AG10803 (cell line): ENCODE results near the gene SP110.

Experiments
- DNase-seq: peaks from one replicate; pipeline ENCODE4 v3.0.0; 2010; ENCODE audit warnings: low read depth
- H3K4me3 ChIP-seq: 2 replicates; pipeline ENCODE4 v1.5.1; 2011; ENCODE audit warnings: mild to moderate bottlenecking, low read length, control low read depth
- CTCF ChIP-seq: conservative IDR thresholded peaks from 2 replicates; pipeline ENCODE4 v1.5.1; 2011; ENCODE audit warnings: mild to moderate bottlenecking, low read length, control low read depth, inconsistent platforms

Gene SP110

GRCh38 chr2:230144355-230144754 is 75.4 kb downstream of the SP110 start:
- no peak for TF ChIP-seq CTCF
- DNase-seq = no peak

GRCh38 chr2:230140667-230141066 is 79.1 kb downstream of the SP110 start:
- H3K4me3 ChIP-seq = no peak overlapping the region
- no peak for DNase-seq
- TF ChIP-seq CTCF = no peak

More at GRCh38 chr2:230144355-230144754, 75.4 kb downstream of the SP110 start:
- H3K4me3 ChIP-seq = no peak overlapping the region

- no peak for TF ChIP-seq CTCF
- no peak for DNase-seq
- no peak overlapping the region for H3K4me3 ChIP-seq
These were observed 81.8 kb downstream of the SP110 start for GRCh38 chr2:230137902-230138539.

GRCh38 chr2:230135130-230135525 is 84.7 kb downstream of the SP110 start:
- DNase-seq = no peak
- no peak overlapping the region for H3K4me3 ChIP-seq
- TF ChIP-seq CTCF = no peak

- TF ChIP-seq CTCF = no peak
- no peak overlapping the region for H3K4me3 ChIP-seq
- DNase-seq = peak; percentile 51
These were observed 85.2 kb downstream of the SP110 start for GRCh38 chr2:230134496-230135129.

GRCh38 chr2:230131366-230131765 is 88.4 kb downstream of the SP110 start:
- no peak for DNase-seq
- no peak for TF ChIP-seq CTCF
- H3K4me3 ChIP-seq = no peak overlapping the region
